GDM1 (cell line): ENCODE data around the gene IFT81.

Experiments used
- DNase-seq: peaks from one replicate; lab custom pipeline; 2025; lab: John Stamatoyannopoulos, UW

Gene IFT81

GRCh38 chr12:110159671-110160245, 35.6 kb downstream of the IFT81 start:
- no peak for DNase-seq

DNA sequence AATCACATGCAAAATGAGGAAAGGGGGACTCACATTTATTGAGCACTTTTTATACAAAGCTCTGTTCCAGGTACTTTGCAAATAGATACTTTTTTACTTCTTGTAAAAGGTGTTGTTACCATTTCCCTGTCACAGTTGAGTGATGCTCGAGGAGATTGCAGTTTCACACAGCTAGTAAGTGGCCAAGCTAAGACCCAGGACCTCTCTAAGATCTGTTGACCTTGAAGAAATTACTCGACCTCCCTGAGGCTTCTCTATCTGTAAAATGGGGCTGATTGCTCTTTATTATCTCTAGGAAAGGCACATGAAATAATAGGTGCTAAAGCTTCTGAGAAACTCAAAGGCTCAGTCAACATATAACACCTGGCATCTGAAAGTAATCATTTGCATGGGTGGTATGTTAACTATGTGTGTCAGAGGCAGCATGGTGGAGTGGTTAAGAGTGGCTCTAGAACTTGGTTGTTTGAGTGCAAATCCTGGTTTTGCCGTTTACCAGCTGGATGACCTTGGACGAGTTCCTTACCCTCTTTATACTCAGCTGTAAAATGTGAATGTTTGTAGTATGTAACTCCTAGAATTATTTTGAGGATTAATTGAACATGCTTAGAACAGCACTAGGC, 41.5 kb downstream of the IFT81 start:
- no peak for DNase-seq

- DNase-seq = no peak
These were observed 44.7 kb downstream of the IFT81 start for GRCh38 chr12:110168732-110169455.

GRCh38 chr12:110170535-110171185, 46.5 kb downstream of the IFT81 start:
- DNase-seq = no peak

- no peak for DNase-seq
These were observed 47.0 kb downstream of the IFT81 start for GRCh38 chr12:110171186-110171538.

GRCh38 chr12:110171636-110172035, 47.5 kb downstream of the IFT81 start:
- DNase-seq = no peak

DNA sequence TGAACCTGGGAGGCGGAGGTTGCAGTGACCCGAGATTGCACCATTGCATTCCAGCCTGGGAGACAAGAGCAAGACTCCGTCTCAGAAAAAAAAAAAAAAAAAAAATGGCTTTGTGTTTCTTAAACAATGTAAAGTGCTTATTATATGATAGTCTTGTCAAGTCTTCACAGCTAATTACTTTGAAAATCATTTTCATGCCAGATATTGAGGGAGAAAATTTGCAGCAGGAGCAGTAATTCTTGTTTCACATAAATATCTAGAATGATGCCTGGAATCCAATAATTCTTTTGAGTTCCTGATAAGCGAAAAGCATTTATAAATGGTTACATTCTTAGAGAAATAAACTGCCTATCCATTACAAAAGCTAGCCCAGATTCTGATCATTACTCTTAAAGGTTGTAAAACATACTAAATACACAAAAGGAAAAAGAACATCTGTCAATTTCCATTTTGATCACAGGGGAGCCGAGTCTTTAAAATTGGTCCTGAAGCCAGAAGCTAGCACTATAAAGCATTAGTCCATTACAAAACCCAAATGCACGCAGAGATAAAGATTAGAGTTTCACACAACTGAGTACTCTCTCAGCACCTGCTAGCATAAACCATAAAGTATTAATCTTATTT, 50.3 kb downstream of the IFT81 start:
- no peak for DNase-seq

DNA sequence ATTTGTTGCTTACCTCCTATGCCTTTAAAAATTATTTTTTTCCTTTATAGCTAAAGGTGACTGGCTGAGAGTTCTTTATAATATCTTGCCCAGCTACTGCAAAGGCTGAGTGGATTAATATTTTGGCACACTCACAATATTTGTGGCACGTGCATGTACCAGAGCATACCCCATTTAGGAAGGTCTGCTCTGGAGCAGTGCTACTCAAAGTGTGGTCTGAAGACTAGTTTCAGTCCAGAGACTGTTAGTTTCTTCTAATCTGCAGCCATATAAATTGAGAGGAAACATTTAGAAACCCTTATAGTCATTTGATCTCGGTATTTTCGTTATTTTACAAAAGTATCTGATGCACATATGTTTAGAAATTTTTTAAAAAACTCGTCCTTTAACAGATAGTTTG, 51.0 kb downstream of the IFT81 start:
- no peak for DNase-seq

- DNase-seq = no peak
These were observed 52.6 kb downstream of the IFT81 start for GRCh38 chr12:110176745-110177144.

GRCh38 chr12:110179291-110179690, 55.1 kb downstream of the IFT81 start:
- no peak for DNase-seq

- DNase-seq = no peak
These were observed 56.4 kb downstream of the IFT81 start for GRCh38 chr12:110180591-110181005.

- no peak for DNase-seq
These were observed 58.1 kb downstream of the IFT81 start for GRCh38 chr12:110182281-110182680.

DNA sequence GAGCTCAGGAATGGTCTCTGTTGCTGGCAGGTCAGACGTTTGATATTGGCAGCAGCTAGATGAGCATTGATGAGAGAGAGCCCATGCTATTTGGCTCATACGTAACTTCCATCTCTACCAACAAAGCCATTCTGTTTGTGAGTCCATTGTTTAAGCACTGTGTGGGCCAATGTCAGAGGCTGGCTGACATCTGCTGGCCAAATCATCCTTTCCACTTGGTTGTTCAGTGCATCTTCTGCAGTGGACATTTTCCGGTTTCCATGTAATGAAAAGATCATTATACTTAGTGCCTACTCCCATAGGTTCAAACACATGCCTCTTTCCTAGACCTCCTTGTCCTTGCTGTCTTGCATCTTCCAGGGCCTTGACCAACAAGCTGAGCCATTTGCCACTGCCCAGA, 59.2 kb downstream of the IFT81 start:
- DNase-seq = no peak

- DNase-seq = no peak
These were observed 61.5 kb downstream of the IFT81 start for GRCh38 chr12:110185626-110186025.

DNA sequence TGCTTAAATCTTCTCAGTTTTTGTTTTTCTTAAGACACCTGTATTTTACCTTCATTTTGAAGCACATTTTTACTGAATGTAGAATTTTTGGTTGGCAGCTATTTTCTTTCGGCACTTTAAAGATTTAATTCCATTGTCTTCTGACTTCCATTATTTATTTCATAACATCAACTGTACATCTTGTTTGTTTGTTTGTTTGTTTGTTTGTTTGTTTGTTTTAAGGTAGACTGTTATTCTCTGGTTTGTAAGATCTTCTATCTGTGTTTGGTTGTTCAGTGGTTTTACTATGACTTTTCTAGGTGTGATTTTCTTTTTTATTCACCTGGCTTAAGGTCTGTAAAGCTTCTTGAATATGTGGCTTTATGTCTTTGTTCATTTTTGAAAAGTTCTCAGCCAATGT, 61.9 kb downstream of the IFT81 start:
- no peak for DNase-seq

GRCh38 chr12:110193196-110193595, 69.0 kb downstream of the IFT81 start:
- DNase-seq = no peak

GRCh38 chr12:110197003-110197402, 72.8 kb downstream of the IFT81 start:
- no peak for DNase-seq

DNA sequence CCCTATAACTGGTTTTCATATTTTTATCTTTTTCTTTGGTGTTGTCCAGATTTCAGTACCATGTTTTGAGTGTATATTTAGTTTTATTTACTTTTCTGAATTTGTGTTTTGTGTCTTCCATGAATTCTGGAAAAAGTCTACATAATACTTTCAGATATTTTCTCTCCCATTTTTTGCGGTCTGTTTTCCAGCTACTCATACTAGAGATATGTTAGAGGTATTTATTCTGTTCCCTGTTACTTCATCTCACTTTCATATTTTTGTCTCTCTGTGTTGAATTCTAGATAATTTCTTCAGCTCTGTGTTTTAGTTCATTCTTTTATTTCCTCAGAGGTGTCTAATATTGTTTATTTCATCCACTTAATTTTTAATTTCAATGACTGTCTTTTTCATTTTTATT, 74.2 kb downstream of the IFT81 start:
- no peak for DNase-seq

GRCh38 chr12:110199339-110200123, 75.4 kb downstream of the IFT81 start:
- DNase-seq = no peak

GRCh38 chr12:110200124-110200417, 75.9 kb downstream of the IFT81 start:
- DNase-seq = no peak

DNA sequence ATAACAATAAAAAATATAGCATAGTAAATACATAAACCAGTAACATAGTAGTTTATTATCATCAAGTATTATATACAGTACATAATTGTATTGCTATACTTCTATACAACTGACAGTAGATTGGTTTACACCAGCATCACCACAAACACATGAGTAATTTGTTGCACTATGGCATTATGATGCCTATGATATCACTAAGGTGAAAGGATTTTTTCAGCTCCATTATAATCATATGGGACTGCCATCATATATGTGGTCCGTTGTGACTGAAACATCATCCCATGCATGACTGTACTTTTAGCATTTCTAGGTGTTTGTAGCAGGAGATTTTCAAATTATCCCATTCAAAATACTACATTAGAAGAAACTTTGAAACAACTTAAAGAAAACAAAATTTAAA, 77.8 kb downstream of the IFT81 start:
- DNase-seq = no peak

- DNase-seq = no peak
These were observed 79.4 kb downstream of the IFT81 start for GRCh38 chr12:110203546-110203945.
